NCI-H524 (cell line): Measurements from ENCODE around the gene VSIG10L.

Experiments
- DNase-seq, 2 experiments: peaks; one replicate each; lab custom pipeline; 2025; lab: John Stamatoyannopoulos, UW

The VSIG10L gene

DNA sequence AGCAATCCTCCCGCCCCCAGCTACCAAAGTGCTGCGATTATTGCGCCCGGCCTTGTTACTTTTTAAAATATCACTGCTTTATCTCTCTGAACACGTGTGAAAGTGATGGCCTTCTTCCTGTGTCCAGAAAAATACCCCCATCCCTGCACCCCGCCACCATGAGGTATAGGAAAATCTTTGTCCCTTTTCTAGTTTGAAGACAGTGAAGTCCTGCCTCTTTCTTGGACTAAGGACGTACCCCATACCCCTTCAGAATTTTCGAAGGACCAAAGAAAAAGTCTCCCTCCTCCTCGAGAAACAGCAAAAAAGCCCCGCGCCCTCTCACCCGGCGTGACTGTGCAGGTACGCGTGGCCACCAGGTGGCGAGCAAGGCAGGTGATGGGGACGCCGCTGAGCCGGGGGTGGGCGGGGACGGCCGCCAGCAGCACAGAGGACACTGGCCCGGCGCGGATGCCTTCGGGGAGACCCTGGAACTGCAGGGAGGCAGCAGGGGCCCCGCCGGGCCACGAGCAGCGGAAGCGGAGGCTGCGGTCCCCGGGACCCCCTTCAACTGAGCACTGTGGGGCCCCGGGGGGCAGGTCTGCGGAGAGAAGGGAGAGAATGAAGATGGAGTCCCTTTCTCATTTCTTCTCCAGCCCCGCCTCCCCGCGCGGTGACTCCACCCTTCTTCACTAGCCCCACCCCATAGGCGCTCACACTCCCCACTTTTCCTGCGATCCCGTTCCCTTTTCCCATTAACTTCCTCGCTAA lies 3.2 kb downstream of the VSIG10L start:
- DNase-seq = peak in 1 of 2 experiments; percentile 7

DNA sequence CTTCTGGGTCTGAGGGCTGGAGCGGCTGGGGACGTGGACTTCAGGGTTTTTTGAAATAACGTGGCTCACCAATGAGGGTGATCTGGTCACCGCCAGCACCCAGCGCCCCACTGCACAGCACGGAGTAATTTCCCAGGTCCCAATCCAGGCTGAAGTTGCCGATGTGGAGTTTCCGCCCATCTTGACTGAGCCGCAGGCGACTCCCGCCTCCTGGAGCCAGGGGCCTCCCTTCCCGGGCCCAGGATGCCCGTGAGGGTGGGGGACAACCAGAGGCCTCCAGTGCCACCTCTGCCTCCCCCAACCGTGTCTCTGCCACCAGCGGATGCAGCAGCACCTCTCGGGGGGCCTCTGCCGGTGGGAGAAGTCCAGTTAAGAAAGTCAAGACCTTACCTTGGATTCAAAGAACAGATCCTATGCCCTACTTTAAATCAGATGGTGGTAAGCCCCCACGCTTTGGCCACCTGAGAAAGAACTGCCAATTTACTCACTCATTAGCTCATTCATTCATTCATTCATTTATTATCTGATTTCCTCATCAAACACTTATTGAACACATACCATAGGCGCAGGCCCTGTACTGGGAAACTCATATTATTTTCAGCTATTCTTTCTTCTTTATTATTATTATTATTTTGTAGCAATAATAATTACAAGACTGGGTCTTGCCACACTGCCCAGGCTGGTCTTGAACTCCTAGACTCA lies 3.9 kb downstream of the VSIG10L start:
- no peak for DNase-seq

GRCh38 chr19:51337141-51337860 lies 4.6 kb downstream of the VSIG10L start:
- DNase-seq = no peak

- DNase-seq = no peak
Measured at GRCh38 chr19:51333836-51334460, 8.0 kb downstream of the VSIG10L start.

DNA sequence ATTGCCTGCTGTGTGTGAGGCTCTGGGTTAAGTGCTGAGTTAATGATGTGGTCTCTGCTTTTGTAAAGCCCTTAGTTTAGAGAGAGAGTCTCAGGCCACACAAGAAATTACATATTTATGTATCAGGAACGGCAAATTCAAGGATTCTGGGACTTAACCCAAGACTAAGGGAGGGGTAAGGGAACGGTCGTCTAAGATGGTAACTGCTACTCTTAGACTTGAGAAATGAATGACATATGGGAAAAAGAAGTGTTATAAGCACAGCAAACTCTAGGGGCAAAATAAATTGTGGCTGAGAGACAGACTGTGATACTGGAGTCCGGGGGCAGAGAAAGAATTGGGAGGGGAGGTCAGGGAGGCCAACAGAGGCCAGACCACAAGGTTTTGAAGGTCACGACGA lies 10.2 kb downstream of the VSIG10L start:
- DNase-seq = no peak

GRCh38 chr19:51331193-51331592 lies 10.7 kb downstream of the VSIG10L start:
- DNase-seq = no peak

DNA sequence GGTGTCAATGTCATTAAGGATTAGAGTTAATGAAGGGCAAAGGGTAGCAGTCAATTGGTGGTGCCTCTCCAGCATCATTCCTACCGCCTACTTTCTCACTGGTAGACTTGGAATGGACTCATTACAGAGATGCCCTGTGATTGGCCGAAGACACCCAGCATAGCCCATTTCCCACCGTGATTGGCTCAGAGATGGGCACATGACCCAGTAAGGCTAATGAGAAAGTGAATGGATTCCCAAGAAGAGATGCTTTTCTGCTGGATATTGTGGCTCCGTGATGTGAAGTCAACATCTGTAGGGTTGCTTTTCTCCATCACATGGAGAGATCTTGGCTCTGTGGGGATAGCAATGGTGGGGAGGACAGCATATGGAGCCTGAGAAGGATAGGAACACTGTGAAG lies 11.6 kb downstream of the VSIG10L start:
- no peak for DNase-seq

- DNase-seq = no peak
Measured at GRCh38 chr19:51329411-51329810, 12.5 kb downstream of the VSIG10L start.

DNA sequence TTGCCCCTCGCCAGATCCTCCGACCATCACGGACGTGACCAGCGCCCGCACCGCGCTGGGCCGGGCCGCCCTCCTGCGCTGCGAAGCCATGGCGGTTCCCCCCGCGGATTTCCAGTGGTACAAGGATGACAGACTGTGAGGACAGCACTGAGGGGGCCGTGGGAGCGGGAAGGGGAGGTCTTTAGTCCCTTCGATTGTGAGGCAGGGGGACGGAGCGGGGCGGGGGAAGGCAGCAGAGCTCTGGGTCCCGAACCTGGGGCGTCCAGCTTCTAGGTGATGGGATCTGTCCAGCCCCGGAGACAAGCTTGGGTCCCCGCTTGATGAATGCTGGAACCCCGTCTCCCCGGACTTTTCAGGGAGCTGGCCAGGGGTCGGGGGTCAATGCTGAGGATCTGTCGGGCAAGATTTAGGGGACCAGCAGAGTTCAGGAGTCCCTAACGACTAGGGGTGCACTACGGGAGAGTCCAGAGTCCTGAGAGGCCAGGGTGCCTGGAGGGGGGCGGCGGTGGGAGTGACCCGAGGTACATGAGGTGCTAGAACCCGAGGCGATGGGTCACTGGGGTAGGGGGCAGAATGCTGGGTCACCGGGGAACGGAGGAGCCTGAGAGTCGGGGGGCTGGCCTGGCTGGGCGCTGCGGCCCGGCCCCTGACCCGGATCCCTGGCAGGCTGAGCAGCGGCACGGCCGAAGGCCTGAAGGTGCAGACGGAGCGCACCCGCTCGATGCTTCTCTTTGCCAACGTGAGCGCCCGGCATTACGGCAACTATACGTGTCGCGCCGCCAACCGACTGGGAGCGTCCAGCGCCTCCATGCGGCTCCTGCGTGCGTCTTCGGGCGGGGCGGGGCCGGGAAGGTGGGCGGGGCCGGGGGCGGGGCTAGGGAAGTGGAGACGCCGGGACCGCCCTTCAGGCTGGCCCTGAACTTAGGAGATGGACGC lies 14.6 kb downstream of the VSIG10L start:
- no peak for DNase-seq

- no peak for DNase-seq
Measured at GRCh38 chr19:51326216-51327065, 15.5 kb downstream of the VSIG10L start.

DNA sequence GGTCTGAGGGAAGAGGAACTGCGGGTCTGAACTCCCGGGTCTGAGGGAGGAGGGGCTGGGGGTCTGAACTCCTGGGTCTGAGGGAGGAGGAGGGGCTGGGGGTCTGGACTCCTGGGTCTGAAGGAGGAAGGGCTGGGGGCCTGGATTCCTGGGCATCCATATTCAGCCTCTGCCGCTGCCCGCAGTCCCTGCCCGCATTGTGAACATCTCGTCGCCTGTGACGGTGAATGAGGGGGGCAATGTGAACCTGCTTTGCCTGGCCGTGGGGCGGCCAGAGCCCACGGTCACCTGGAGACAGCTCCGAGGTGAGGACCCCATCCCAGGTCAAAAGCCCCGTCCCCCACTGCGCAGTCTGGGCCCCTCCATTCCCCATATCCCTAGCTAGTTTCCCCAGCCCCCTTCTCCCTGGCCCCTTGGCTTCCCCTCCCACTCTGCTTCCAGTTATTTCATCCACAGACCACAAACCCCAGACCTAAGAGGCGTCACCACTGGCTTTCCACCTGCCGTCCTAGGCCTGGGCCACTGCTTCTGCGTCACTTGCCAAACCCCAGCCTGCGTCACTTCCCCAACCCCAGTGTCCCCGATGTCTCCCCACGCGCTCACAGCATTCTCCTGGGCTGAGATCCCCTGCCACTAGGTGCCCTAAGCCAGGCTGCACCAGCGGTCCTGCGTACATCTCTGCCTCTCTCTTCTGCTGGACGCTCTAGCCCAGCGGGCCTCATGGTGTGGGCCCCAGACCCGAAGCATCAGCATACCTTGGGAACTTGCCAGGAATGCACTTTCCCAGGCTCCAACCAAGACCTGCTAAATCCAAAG lies 16.6 kb downstream of the VSIG10L start:
- no peak for DNase-seq

DNA sequence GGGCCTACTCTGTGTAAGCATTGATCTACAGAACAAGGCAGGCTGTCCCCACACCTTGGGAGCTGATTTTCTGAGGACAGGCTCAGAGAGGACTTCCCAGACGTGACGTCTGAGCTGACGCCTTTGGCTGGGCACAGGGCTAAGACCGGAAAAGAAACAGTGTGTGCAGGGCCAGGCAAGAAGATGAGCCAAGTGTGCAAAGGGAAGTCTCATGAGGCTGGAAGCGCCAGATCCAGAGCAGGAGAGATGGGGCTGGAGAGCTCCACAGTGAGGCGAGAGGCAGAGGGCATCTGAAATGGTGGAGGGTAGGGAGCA lies 17.8 kb downstream of the VSIG10L start:
- no peak for DNase-seq

DNA sequence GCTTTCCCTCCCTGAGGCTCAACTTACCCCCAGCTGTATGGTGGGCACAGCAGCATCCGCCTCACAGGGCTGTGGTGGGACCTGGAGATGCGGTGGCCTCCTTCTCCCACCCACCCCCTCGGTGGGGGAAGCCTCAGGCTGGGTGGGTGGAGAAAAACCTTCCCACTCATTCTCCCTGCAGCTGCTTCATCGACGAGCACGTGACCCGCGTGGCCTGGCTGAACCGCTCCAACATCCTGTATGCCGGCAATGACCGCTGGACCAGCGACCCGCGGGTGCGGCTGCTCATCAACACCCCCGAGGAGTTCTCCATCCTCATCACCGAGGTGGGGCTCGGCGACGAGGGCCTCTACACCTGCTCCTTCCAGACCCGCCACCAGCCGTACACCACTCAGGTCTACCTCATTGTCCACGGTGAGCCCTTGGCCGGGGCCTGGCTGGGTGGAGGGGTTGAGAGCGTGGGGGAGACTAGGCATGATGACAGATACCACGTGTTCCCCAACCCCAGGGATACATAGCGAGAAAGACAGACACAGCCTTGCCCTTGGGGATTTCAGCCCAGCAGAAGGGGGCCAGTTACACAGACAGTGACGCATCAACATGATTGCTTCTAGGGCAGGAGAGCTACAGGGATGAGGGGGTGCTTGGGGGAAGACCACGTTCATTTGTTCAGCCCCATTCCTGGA lies 18.3 kb downstream of the VSIG10L start:
- no peak for DNase-seq

DNA sequence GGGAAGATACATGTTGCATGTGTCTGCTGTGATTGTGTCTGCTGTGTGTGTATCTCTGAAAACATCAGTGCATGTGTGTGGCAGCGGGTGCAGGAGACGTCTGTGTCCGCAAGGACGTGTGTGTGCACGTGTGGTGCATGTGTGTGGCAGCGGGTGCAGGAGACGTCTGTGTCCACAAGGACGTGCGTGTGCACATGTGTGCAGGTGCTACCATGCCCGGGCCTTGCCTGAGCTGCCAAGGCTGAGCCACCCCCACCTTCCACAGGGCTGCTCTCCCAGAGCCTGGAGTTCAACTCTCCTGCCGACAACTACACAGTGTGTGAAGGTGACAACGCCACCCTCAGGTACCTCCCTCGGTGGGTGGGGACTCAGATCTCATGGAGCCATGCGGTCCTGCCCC lies 20.1 kb downstream of the VSIG10L start:
- no peak for DNase-seq

- no peak for DNase-seq
Measured at GRCh38 chr19:51320280-51320657, 21.7 kb downstream of the VSIG10L start.

GRCh38 chr19:51319649-51320279 lies 22.2 kb downstream of the VSIG10L start:
- DNase-seq = no peak

- DNase-seq = no peak
Measured at GRCh38 chr19:51318687-51319648, 23.0 kb downstream of the VSIG10L start.

DNA sequence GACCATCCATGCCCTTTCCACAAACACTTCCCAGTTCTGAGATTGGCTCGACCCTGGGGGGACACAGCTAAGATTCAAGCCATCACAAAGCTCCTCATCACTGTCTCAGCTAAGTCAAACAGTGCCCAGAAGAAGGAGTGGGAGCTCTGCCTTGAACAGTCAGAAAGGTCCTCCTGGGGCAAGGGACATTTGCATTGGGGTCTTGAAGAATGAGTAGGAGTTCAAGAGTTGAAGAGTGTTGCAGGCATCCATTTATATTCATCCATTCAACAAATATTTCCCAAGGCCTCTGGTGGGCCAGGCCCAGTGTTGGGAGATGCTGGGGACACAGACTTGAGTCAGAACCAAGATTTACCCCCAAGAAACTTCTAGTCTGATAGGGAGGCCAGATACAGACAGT lies 24.0 kb downstream of the VSIG10L start:
- DNase-seq = no peak
